C4-2B (cell line): Measurements from ENCODE around the gene POU2AF2.

Experiments
- ZFX ChIP-seq: fragments of 450-650 bp; IDR thresholded peaks from 2 replicates; pipeline ENCODE4 v1.6.1; 2017
- TF ChIP-seq, protein P1 (sequence below): fragments of 450-650 bp; conservative IDR thresholded peaks from 2 replicates; pipeline ENCODE4 v1.5.1; 2017; ENCODE audit warnings: mild to moderate bottlenecking

DNA sequence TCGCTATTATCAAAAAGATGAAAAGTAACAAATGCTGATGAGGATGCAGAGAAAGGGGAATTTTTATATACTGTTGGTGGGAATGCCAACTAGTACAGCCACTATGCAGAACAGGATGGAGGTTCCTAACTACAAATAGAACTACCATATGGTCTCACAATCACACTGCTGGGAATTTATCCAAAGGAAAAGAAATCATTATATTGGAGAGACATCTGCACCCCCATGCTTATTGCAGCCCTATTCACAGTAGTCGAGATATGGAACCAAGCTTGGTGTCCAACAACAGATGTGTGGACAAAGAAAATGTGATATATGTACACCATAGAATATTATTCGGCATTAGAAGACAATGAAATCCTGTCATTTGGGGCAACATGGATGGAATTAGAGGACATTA lies 19.6 kb upstream of the POU2AF2 start:
- TF ChIP-seq, protein P1, sequence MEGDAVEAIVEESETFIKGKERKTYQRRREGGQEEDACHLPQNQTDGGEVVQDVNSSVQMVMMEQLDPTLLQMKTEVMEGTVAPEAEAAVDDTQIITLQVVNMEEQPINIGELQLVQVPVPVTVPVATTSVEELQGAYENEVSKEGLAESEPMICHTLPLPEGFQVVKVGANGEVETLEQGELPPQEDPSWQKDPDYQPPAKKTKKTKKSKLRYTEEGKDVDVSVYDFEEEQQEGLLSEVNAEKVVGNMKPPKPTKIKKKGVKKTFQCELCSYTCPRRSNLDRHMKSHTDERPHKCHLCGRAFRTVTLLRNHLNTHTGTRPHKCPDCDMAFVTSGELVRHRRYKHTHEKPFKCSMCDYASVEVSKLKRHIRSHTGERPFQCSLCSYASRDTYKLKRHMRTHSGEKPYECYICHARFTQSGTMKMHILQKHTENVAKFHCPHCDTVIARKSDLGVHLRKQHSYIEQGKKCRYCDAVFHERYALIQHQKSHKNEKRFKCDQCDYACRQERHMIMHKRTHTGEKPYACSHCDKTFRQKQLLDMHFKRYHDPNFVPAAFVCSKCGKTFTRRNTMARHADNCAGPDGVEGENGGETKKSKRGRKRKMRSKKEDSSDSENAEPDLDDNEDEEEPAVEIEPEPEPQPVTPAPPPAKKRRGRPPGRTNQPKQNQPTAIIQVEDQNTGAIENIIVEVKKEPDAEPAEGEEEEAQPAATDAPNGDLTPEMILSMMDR: no peak
- TF ChIP-seq ZFX: no peak
